Cardiac fibroblast (primary cell): ENCODE results near the gene SLCO3A1.

Source experiments
- DNase-seq, 2 donors: peaks; one replicate each; pipeline versions ENCODE4 v3.0.0 to v3.0.0-alpha.2; 2010; ENCODE audit warnings: low read depth in 2 of 2
- H3K4me3 ChIP-seq, 2 donors: replicated peaks in 1 of 2; 1 replicate in 1 of 2; 2 replicates in 1 of 2; pipeline ENCODE4 v1.5.1; 2011; ENCODE audit warnings: low read depth in 2 of 2, low read length in 2 of 2, mild to moderate bottlenecking in 2 of 2, moderate library complexity in 1 of 2
- CTCF ChIP-seq: IDR thresholded peaks from one replicate; pipeline ENCODE4 v1.5.1; 2011; ENCODE audit warnings: low read depth, mild to moderate bottlenecking, low read length, inconsistent platforms

SLCO3A1 gene

GRCh38 chr15:91981821-91982800 is 128.6 kb downstream of the SLCO3A1 start:
- no peak for DNase-seq
- no peak for TF ChIP-seq CTCF
- no peak overlapping the region for H3K4me3 ChIP-seq

GRCh38 chr15:91983729-91984340 is 130.3 kb downstream of the SLCO3A1 start:
- H3K4me3 ChIP-seq: no peak overlapping the region
- peak in 1 of 2 donors; percentile 39 for DNase-seq
- no peak for TF ChIP-seq CTCF

GRCh38 chr15:91985297-91985696 is 131.8 kb downstream of the SLCO3A1 start:
- H3K4me3 ChIP-seq: no peak overlapping the region
- DNase-seq: no peak
- no peak for TF ChIP-seq CTCF

- DNase-seq: no peak
- H3K4me3 ChIP-seq: no peak overlapping the region
- no peak for TF ChIP-seq CTCF
Measured at GRCh38 chr15:91988071-91988470, 134.6 kb downstream of the SLCO3A1 start.

- H3K4me3 ChIP-seq: no peak overlapping the region
- TF ChIP-seq CTCF: no peak
- no peak for DNase-seq
Measured at GRCh38 chr15:91988655-91989054, 135.1 kb downstream of the SLCO3A1 start.

- DNase-seq: no peak
- TF ChIP-seq CTCF: no peak
- H3K4me3 ChIP-seq: no peak overlapping the region
Measured at GRCh38 chr15:91989821-91990220, 136.3 kb downstream of the SLCO3A1 start.
